ENCODE measurements around the gene CCDC60. TPM values are rescaled to one million over a fixed set of nuclear protein-coding genes. Genes with fewer than 3 reads are reported as not detected.

Gene CCDC60
- total RNA-seq, 2 donors from 2014 or later: not detected

DNA sequence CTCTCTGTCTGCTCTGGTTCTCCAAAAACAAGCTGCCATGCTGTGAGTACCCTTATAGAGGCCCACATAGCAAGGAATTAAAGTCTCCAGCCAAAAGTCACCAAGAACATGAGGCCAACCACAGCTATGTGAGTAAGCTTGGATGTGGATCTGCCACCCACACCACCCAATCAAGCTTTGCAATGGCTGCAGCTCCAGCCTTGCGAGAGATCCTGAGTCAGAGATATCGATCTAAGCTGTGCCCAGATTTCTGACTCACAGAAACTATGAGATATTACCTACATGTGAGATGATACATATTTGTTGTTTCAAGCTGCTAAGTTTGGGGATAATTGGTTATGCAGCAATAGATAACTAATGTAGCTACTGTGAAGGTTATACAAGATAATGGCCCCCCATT is 243.6 kb downstream of the CCDC60 start:
- Histone ChIP-seq H3K27me3 (no peaks in the 10 kb centered on the region), H3K4me3 (no peak overlapping the region), H3K27ac (no peak overlapping the region), H3K9me3 (no peaks in the 10 kb centered on the region), H3K4me1 (no peaks in the 10 kb centered on the region), H3K36me3 (no peaks in the 10 kb centered on the region)
- no peak for DNase-seq (ENCODE audit: low spot score)
- no peak for TF ChIP-seq CTCF (IDR thresholded peaks at IDR 0.05)

- no peak for TF ChIP-seq CTCF (IDR thresholded peaks at IDR 0.05)
- H3K9me3 ChIP-seq: no peaks in the 10 kb centered on the region
Measured at GRCh38 chr12:119589097-119589496, 254.6 kb downstream of the CCDC60 start.

DNA sequence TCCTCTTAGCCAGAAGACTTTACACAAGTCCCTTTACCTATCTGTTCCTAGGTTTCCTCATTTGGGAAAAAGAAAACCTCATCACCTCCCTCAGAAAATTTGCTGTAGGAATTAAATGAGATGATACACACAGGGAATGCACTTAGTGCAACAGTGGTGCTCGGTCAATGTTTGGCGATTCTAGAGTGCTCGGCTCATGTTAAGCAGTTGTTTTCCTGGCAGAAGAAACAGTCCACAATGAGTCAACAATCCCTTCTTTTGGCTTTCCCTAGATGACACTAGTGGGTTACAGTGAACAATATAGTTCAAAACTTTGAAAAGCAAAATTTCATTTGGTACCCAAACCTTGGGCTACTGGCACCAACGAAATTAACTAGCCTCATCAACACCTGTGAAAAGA is 255.1 kb downstream of the CCDC60 start:
- no peak for DNase-seq (ENCODE audit: low spot score)
- Histone ChIP-seq H3K36me3 (no peaks in the 10 kb centered on the region), H3K27ac (no peak overlapping the region), H3K4me1 (peaks cover 0 to 16% of the 10 kb centered on the region in 2 donors), H3K4me3 (no peak overlapping the region), H3K9me3 (no peaks in the 10 kb centered on the region), H3K27me3 (no peaks in the 10 kb centered on the region)
- no peak for TF ChIP-seq CTCF (IDR thresholded peaks at IDR 0.05)

More at GRCh38 chr12:119589097-119589496, 254.6 kb downstream of the CCDC60 start:
- Histone ChIP-seq H3K27ac (no peak overlapping the region), H3K4me1 (peaks cover 0 to 12% of the 10 kb centered on the region in 2 donors), H3K36me3 (no peaks in the 10 kb centered on the region), H3K27me3 (no peaks in the 10 kb centered on the region), H3K4me3 (no peak overlapping the region)
- DNase-seq (ENCODE audit: low spot score): no peak

Other genes with a start within 250 kb of the CCDC60 start
- 100 to 1,000 TPM; 469 to 530 TPM for gene HSPB8, start 155.8 kb upstream of the CCDC60 start, total RNA-seq

All from right atrium auricular region (tissue), 2 donors.